Measurements from ENCODE around the gene PATJ.
"Not testable (repeated sequence)": the region's sequence is repeated elsewhere in the genome, so short reads cannot be mapped to it uniquely, and the experiment has no call there.

The PATJ gene

DNA sequence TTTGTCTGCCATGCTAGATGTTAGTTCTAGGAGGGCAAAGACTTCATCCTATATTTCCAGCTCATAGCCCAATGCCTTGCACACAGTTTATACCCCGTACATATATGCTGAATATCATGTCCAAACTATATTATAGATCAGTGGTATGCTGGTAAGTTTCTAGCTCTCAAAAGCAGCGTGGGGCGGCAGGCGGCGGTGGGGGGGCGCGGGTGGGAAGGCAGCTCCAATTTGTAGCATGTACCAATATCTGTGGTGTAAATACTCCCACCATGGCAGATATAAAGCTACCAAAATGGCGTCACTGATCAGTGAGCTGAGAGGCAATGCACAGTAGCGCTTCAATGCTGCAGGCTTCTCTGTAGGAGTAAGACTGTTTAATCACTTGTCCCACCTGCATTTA is 77.1 kb downstream of the PATJ start:
- DNase-seq = no peak

DNA sequence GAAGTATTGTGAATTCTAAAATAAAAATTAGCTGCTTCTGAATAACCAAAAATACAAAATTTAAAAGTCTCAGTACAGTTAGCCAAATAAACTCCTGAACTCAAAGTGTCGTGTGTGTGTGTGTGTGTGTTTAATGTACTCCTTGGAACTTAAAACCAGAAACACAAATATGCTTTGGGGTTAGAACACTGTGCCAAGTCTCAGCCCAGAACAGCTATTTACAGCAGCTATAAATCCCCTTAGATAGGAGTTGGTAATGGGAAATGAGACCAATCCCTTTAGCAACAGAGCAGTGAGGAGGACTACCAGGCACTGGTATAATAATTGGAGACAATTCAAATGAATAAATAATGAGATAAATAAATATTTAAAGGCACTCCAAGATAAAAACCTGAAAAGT is 83.1 kb downstream of the PATJ start:
- no peak for DNase-seq

DNA sequence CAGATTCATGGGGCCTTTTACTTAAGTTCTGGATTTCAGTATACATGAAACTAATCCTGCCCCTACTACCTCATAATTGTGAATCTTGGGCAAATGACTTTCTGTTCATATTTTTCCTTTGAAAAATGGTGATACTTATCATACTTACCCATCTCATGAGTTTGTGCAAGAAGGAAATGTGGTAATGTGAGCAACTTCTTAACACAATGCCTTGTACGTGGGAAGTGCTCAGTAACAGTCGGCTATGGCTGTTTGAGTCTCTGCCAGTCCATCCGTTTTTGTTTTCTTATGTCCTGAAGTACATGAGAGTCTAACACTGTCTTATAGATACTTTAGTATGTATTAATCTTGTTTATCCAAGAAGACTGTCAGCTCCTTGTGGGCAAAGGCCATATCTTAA is 86.5 kb downstream of the PATJ start:
- DNase-seq = peak; percentile 59

DNA sequence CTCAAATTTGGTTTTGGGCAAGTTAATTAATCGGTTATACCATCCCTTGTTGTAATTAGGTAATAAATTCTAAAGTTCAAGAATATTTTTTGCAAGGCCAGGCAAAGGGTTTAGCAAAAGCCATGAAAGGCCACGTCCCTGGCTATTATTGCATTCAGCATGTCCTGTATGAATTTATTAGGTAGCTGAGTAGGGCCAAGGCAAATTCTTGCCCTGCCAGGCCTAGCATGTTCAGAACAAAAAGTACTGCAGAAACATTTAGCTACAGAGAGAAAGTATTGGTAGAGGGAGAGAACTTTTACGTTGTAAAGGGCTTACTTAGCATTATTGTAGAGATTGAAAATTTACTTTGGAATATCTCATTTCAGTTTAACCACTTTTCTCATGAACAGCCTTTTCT is 94.4 kb downstream of the PATJ start:
- no peak for DNase-seq

DNA sequence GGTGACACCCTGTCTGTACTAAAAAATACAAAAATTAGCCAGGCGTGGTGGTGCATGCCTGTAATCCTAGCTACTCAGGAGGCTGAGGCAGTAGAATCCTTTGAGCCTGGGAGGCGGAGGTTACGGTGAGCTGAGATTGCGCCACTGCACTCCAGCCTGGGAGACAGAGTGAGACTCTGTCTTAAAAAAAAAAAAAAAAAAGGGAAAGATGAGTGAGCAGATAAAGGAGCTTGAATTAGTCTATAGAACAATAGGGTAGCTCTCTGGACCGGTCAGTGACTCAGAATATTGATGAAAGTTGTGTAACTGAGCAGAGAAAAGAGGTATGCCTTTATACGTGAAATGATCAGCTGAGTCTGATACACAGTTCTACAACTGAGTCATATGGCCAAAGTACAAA is 95.3 kb downstream of the PATJ start:
- peak; percentile 1 for DNase-seq

DNA sequence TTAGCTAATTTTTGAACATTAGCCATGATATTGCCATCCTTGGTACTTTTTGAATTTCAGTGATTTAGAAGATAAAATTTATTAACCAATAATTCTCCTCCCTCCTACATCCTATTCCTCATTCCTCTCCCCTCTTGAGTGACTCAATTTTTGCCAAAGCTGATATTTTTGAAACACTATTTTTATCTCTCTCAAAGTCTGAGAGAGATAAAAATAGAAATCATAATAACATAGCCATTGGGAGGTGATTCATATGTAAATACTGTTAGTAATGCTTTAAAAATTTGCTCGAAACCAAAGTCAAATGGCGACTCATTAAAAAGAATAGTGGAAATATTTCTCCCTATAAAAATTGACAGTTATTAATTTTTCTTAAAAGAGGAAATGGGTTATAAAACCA is 97.4 kb downstream of the PATJ start:
- DNase-seq = no peak

DNA sequence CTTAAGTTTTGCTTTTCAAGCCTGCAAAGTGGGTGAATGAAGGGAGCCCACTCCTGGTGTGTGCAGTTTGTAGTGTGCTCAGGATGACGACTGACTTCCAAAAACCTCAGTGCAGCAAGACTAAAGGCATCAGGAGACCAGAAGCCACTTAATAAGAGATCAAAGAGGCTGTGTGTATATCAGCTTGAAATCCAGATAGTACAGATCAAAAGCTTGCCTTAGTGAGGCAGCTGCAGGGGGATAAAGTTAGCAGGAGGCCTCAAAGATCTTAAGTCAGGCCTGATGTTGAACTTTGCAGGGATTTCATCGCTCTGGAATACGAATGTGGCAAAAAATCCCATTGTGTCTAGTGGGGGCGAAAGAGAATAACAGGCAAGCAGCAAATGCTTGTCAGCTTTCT is 99.8 kb downstream of the PATJ start:
- no peak for DNase-seq

DNA sequence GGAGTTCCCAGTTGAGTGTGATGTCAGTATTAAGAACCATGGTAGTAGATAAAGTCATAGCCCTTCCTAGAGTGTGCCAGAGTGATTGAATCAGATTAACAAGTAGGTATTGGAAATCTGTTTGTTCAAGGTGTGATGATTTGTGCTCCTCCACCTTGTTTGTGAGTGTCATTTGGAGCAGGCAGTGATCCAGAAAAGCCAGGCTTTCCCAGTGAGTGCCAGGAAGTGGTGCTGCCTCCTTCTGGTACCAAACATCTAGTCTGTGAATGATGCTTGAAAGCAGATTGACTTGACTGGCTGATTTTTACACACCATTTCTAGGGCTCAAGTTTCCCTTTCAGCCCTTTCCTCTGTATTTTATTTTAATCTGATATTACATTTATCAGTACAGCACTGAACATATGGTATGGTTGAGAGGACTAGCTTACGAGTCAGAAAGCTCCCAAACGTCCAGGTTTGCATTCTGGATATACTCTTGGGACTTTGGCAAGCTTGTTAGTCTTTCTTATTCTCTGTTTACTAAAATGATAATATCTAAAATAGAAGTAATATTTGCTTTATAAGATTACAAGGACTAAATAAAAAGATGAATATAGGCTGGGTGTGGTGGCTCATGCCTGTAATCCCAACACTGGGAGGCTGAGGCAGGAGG is 100.7 kb downstream of the PATJ start:
- DNase-seq = no peak

DNA sequence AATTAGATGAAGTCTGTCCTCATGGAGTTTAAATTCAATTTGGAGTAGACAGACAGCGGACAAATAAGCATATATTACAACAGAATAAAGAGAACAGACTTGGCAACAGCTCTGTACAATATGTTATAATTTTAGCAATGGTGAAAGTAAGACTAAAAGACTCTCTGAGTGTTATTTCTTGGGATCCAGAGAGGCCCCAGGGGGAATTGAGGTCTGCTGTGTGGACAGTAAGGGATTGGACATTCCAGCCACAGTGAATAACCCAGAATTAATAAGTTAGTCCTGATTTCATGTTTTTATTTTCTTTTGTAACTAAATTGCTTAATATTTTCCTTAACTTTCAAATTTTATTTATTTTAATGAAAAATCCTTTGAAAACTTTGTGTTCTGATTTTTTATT is 101.7 kb downstream of the PATJ start:
- DNase-seq = no peak

DNA sequence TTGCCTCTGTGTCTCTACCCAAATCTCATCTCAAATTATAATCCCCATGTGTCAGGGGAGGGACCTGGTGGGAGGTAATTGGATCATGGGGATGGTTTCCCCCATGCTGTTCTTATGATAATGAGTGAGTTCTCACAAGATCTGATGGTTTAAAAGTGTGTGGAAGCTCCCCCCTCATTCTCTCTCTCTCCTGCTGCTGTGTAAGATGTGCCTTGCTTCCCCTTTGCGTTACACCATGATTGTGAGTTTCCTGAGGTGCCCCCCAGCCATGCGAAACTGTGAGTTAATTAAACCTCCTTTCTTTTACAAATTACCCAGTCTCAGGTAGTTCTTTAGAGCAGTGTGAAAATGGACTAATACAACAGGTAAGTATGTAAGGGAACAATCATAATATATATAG is 102.4 kb downstream of the PATJ start:
- DNase-seq = not testable (repeated sequence)

DNA sequence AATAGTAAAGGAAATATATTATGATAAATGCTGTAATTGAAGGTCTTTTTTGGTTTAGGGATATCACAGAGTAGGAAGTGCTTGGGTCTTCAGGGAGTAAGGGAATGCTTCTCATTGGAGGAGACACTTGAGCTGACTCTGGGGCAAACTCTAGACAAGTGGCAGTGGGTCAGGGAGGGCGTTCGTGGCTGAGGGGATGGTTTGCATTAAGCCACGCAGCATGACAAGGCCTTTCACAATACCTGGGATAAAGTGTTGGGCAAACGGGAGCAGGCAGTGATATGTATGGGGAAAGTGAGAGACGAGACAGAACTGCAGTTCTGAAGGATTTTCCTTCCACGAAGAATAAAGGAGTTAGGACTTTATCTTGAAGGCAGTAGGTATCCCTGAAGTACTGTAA is 109.0 kb downstream of the PATJ start:
- DNase-seq = no peak

DNA sequence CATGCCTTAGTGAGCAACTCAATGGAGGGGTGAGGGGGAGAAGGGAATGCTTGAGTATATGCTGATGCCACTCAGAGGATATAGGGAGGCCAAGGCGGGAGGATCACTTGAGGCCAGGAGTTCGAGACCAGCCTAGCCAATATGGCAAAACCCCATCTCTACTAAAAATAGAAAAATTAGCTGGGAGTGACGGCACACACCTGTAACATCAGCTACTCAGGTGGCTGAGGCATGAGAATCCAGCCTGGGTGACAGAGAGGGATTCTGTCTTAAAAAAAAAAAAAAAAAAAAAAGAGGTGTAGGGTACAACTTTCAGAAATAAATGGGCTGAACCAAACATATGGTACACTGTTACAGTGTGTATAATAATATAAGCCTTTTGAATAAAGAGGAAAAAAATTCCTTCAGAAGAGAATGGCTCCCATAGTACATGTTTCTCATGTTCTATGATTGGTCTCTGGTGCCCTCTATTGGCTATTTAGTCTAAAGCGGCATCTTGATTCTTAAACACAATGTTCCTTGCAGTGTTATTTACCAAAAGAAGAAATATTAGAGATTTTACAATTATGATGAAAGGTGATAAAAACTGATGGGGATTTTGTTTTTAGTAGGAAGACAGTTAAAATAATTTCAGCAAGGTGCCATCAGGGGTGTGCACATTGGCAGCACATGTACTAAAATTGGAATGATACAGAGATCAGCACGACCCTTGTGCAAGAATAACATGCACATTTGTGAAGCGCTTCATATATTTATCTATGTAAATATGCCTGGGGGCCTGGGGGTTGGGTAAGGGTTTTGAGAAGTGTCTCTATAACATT is 109.8 kb downstream of the PATJ start:
- peak; percentile 35 for DNase-seq

DNA sequence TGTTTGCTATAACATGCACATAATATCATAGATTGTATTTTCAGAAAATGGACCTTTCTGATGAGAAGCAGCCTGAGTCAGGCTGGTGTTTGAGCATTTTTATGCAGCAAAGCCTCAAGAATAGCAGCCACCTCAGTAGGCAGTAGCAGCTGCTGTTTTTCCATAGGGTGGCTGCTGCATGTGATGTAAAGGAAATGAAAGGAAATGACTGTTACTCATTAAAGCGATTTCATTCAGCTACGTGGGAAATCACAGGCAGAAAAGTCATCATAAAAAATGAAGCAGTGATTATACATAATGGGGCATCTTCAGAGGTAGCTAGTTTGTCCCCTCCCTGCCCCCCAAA is 110.4 kb downstream of the PATJ start:
- DNase-seq = no peak

DNA sequence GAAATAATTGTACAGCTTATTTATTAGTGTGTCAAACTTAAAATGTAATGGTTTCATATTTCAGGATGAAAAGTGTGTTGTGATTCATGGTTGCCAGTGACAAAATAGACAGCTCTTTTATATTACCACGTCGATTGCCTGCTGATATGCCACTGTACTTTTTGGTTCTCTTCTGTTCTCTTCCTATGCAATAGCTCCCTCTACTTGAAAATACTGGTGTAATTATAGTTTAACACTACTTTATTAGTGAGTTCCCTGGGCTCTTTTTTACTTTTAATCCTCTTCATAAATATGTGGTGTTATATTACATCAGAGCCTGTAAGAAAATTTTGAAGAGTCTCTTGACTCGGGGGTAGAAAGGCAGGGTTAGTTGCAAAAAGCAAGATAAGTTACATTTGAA is 111.3 kb downstream of the PATJ start:
- peak; percentile 2 for DNase-seq

DNA sequence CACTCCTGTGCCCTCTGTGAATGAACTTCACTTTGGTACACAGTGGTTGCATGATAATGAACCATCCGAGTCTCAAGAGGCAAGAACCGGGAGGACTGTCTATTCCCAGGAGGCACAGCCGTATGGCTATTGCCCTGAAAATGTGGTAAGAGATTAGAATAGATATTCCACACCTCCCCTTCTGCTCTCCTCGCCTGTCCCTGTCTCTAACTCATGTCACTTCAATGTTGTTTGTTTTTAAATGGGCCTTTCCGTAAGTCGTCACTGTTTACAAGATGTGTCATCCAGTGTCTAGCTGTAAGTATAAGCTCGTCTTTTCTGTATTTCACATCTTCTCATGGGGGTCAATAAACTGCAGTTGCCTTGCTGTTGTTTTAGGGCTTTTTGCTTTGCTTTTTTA is 122.2 kb downstream of the PATJ start:
- DNase-seq = no peak

DNA sequence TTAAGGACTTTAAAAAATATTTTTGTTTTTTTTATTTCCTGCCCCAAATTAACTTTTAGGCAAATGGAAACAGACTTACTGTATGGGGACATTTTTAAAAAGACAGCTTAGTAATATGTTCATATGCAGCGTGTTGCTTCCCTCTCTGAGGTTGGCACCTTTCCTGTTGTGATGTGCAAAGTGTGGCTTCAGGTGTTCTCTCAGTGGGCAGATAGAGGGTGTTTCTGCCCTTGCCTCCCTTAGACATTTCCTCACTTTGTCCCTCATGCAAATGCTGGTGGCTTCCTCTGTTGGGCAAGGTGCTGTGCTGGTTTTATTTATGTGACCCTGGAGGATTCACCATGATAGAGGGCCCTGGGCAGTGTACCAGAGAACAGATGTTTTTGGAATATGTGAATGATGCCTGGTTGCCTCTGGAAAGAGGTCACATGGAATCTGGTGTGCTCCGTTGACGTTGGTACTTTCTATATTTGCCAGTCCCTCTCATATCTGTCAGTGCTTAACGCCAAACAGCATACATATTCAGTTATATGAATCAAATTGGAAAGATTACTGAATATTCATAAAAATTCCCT is 123.5 kb downstream of the PATJ start:
- DNase-seq = no peak

DNA sequence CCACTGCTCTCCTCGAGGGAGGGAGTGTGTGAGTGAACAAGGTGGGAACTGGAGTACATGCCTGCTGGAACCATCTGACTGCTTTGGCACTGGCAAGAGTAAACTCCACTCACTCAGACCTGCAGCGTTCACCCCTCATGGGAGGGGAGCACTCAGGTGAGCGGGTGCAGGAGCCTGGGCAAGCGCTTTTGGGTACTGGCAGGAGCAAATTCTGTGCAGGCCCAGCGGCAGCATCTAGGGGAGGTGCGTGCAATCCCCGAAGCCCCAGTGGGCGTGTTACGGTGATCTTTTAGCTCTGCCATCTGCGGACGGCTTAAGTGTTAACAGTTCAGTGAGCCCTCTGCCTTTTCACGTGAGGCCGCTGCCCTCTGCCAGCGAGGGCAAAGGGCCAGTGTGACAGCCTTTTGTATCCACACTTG is 127.4 kb downstream of the PATJ start:
- DNase-seq = no peak

DNA sequence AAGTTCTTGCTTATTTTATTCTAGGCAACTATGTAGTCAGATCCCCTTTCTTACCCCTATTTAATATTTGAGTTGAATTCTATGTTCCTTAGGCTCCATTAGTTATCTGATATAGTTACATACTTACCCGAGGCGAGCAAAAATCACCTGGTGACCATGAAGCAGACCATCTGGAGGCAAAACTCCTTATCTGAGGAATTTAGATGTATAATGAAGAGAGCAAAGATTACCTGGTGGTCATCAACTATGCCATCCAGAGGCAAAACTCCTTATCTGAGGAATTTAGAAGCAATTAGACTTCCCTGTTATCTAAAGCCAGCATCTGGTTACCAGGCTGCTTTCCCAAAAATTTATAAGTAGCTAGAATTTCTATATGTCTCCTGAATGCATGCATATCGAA is 129.9 kb downstream of the PATJ start:
- no peak for DNase-seq

DNA sequence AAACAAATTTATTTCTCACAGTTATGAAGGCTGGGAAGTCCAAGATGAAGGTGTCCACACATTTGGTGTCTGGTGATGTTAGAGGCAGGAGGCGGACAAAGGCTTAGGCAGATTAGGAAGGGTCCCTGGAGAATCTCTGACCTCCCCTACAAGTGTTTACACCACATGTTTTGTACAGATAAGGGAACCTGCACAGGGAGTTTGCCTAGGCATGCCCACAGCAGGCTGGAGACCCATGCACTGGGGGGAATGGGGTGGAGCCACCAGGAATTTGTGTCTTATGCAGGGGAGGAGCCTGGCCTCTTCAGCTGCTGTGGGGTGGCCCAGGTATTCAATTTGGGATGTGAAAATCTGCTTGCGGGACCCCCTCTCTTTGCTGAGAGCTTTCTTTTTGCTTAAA is 131.3 kb downstream of the PATJ start:
- no peak for DNase-seq

DNA sequence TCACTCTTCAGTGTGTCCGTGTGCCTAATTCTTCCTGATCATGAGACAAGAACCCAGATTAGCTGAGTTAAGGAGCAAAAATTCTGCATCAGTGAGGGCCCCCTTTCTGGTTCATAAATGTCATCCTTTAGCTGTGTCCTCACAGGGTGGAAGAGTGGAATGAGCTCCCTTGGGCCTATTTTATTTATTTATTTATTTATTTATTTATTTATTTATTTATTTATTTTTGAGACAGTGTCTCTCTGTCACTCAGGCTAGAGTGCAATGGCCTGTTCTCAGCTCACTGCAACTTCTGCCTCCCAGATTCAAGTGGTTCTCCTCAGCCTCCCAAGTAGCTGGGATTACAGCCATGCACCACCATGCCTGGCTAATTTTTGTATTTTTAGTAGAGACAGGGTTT is 131.7 kb downstream of the PATJ start:
- DNase-seq = no peak

DNA sequence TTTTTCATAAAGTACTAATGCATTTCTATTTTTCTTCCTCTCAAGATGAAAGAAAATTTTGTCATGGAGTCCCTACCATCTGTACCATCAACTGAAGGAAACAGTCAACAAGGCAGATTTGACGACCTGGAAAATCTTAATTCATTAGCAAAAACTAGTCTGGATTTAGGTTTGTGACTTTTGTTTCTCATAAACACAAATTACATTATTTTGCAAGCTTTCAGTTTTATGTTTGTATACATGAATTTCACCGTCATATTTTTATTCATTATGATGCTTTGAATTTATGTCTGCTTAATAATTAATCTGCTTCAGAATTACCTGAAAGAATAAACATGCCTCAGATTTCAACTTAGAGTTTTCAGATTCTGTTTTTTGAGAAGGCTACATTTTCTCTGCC is 132.9 kb downstream of the PATJ start:
- DNase-seq = no peak

DNA sequence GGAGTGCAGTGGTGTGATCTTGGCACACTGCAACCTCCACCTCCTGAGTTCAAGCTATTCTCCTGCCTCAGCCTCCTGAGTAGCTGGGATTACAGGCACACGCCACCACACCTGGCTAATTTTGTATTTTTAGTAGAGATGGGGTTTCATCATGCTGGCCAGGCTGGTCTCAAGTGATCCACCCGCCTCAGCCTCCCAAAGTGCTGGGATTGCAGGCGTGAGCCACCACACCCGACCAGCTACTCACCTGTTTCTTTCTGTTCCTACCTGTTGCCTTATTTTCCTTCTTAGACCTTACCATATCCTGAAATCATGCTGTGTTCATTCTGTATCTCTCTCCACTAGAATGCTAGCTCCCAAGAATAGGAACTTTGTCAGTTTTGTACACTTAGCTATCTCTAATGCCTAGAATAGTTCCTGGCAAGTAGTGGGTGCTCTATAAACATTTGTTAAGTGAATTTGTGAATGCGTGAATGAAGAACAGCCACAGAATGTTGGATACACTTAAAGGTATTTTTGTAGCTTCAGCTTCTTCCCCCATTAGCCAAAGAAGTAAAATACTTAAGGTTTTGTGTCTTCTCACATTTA is 137.7 kb downstream of the PATJ start:
- DNase-seq = not testable (repeated sequence)

DNA sequence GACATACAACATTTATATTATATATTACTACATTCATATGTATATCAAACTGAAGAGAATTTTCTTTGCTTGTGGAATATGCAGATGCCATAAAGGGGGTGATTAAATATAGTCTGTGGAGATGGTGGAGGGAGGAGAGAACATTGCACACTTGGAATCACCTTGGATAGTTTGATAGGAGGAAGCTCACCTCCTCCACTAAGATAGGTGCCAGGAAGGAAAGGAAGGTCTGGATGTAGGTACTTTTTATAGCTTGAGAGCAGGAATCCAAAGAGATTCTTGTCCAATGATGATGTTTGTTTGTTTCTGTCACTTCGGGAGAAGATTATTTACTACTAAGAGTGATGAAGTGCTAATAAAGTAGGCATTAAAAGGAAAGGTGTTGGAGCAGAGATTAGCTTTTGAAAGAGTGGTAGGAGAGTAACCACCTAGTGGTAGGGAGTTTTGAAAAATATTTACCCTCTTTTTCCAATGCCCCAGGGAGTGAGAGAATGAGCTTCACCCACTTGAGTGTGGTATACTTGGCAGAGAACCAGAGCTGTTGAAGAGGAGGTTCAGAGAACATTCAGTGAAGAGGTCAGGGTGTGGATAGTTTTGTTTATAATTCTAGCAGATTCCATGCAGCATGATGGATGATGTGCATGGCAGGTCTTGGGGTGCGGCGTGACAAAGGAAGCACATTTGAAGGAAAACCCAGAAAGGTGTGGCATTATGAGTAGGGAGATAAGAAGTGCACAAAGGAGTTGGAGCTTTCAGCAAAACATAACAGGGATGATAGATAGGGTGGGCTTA is 145.0 kb downstream of the PATJ start:
- no peak for DNase-seq
